GM12878 (cell line): ENCODE measurements around the gene CELF2. TPM values are rescaled to one million over a fixed set of nuclear protein-coding genes. Genes with fewer than 3 reads are reported as not detected.

Experiments
- ATAC-seq: fragments of 200-7000 bp; cut with Tn5 transposase; 3 replicates; pipeline ENCODE4 v1.9.1; 2020; ENCODE audit warnings: mild to moderate bottlenecking, moderate library complexity
- BruUV-seq: library from RNA; stranded (reverse); fragments of 400-500 nt; replicated peaks from 2 replicates; lab custom pipeline; 2021; lab: Mats Ljungman, UMichigan
- CTCF ChIA-PET: fragments of 300-600 bp; sonication (Branson Sonifier 250); formaldehyde crosslinking; extraction: SDS; loops from one replicate; lab custom pipeline; 2021; ENCODE audit warnings: inconsistent platforms; lab: Yijun Ruan, JAX
- POLR2A ChIA-PET: fragments of 350-600 bp; formaldehyde crosslinking; extraction: SDS; loops from one replicate; lab custom pipeline; 2021; ENCODE audit warnings: inconsistent platforms; lab: Charles Lee
- RAD21 ChIA-PET: fragments of 300-600 bp; sonication (Branson Sonifier 250); formaldehyde crosslinking; loops from one replicate; lab custom pipeline; 2023; ENCODE audit warnings: antibody characterized with exemption; ENCODE audit not compliant: unreplicated experiment; lab: Charles Lee
- SMC1A ChIA-PET: fragments of 300-600 bp; sonication (Branson Sonifier 250); formaldehyde crosslinking; loops from one replicate; lab custom pipeline; 2023; ENCODE audit not compliant: unreplicated experiment, uncharacterized antibody; lab: Charles Lee
- DNase-seq: peaks from one replicate; pipeline ENCODE4 v3.0.0-alpha.2; 2011; ENCODE audit warnings: low read depth, low spot score
- FAIRE-seq: peaks from 3 replicates; lab custom pipeline; 2011; peaks lifted over from hg19 to GRCh38; lab: Jason Lieb, UNC
- H2AFZ ChIP-seq: 2 replicates; pipeline ENCODE4 v1.6.0; 2011; ENCODE audit warnings: low read depth, low read length, control low read depth; ENCODE audit not compliant: control insufficient read depth
- H3K27ac ChIP-seq: 2 replicates; pipeline ENCODE4 v1.5.1; 2011; ENCODE audit warnings: control low read depth; ENCODE audit not compliant: control insufficient read depth, insufficient read depth
- H3K27me3 ChIP-seq, 2 experiments: replicated peaks in 1 of 2; 2 replicates each; pipeline versions ENCODE4 v1.6.0 to v1.6.1; 2011; ENCODE audit warnings: low read length in 1 of 2; ENCODE audit not compliant: control insufficient read depth in 2 of 2, insufficient read depth in 2 of 2
- H3K36me3 ChIP-seq, 2 experiments: 2 replicates each; pipeline ENCODE4 v1.5.1; 2011; ENCODE audit warnings: low read length in 1 of 2; ENCODE audit not compliant: control insufficient read depth in 2 of 2, insufficient read depth in 2 of 2
- H3K4me1 ChIP-seq: 2 replicates; pipeline ENCODE4 v1.6.1; 2011; ENCODE audit warnings: mild to moderate bottlenecking, low read length, moderate library complexity, mixed read lengths; ENCODE audit not compliant: control insufficient read depth, insufficient read depth
- H3K4me2 ChIP-seq: 2 replicates; pipeline ENCODE4 v1.6.0; 2011; ENCODE audit warnings: control low read depth; ENCODE audit not compliant: control insufficient read depth, insufficient read depth
- H3K4me3 ChIP-seq: fragments of 200-600 bp; sonication (generic); 2 replicates; pipeline ENCODE4 v1.5.1; 2016
- H3K79me2 ChIP-seq: 2 replicates; pipeline ENCODE4 v1.6.0; 2011; ENCODE audit warnings: low read length; ENCODE audit not compliant: control insufficient read depth, insufficient read depth
- H3K9ac ChIP-seq: 2 replicates; pipeline ENCODE4 v1.8.0; 2011; ENCODE audit warnings: low read length, control low read depth, mixed read lengths; ENCODE audit not compliant: control insufficient read depth, insufficient read depth
- H3K9me3 ChIP-seq: replicated peaks from 3 replicates; pipeline ENCODE4 v1.5.1; 2011; ENCODE audit warnings: mild to moderate bottlenecking, low read length; ENCODE audit not compliant: control insufficient read depth, insufficient read depth
- H4K20me1 ChIP-seq: 2 replicates; pipeline ENCODE4 v1.6.0; 2011; ENCODE audit not compliant: control insufficient read depth, insufficient read depth
- ATF2 ChIP-seq: IDR thresholded peaks from 2 replicates; pipeline ENCODE4 v1.6.1; 2012; ENCODE audit warnings: low read length, inconsistent platforms
- CHD1 ChIP-seq: IDR thresholded peaks from 2 replicates; pipeline ENCODE4 v1.6.1; 2012; ENCODE audit warnings: low read depth, low read length, improper control_type of control experiment
- CREB1 ChIP-seq: IDR thresholded peaks from 2 replicates; pipeline ENCODE4 v1.6.1; 2012; ENCODE audit warnings: low read depth, mild to moderate bottlenecking, inconsistent platforms
- HDGF ChIP-seq: fragments of 450-650 bp; IDR thresholded peaks from 2 replicates; pipeline ENCODE4 v1.6.1; 2016; ENCODE audit warnings: antibody characterized with exemption
- KLF5 ChIP-seq: fragments of 450-650 bp; IDR thresholded peaks from 2 replicates; pipeline ENCODE4 v1.6.1; 2014; ENCODE audit warnings: mild to moderate bottlenecking; ENCODE audit not compliant: partially characterized antibody
- NFIC ChIP-seq: IDR thresholded peaks from 2 replicates; pipeline ENCODE4 v1.6.1; 2012; ENCODE audit warnings: low read depth, mild to moderate bottlenecking, inconsistent platforms, low read length, moderate library complexity
- RAD51 ChIP-seq: fragments of 450-650 bp; IDR thresholded peaks from 2 replicates; pipeline ENCODE4 v1.6.1; 2016; ENCODE audit warnings: moderate library complexity, mild to moderate bottlenecking, inconsistent platforms
- RELA ChIP-seq: fragments of 450-650 bp; IDR thresholded peaks from 2 replicates; pipeline ENCODE4 v1.8.0; 2014; ENCODE audit warnings: borderline replicate concordance; ENCODE audit not compliant: partially characterized antibody
- SRF ChIP-seq, 2 experiments: IDR thresholded peaks; 2 replicates each; pipeline ENCODE4 v1.6.1; 2011; ENCODE audit warnings: low read depth in 2 of 2, low read length in 2 of 2, mild to moderate bottlenecking in 1 of 2, moderate library complexity in 1 of 2
- ZNF384 ChIP-seq: IDR thresholded peaks from 2 replicates; pipeline ENCODE4 v1.6.1; 2012; ENCODE audit warnings: low read depth, mild to moderate bottlenecking, low read length, improper control_type of control experiment, borderline replicate concordance
- WGBS: methylation state at CpG from one replicate; pipeline ENCODE4 v1.1.6; 2016; ENCODE audit warnings: low lambda C conversion rate; ENCODE audit not compliant: insufficient replicate concordance, insufficient coverage; ENCODE audit errors: missing lambda C conversion rate; 5-methylcytosine and 5-hydroxymethylcytosine counted together
- in situ Hi-C: fragments of 300-500 bp; cut with MboI; formaldehyde crosslinking; loops from 9 replicates; pipeline ENCODE4 v1.14.3; 2018; ENCODE audit warnings: mixed read lengths
- intact Hi-C: fragments of 100-400 bp; cut with micrococcal nuclease; formaldehyde crosslinking; loops from one replicate; pipeline ENCODE4 v1.14.2; 2022; ENCODE audit not compliant: unreplicated experiment
- polyA plus RNA-seq, 11 experiments: library from polyadenylated mRNA; depleted of rRNA in 4 of 11; unstranded in 6 of 11; stranded (reverse) in 5 of 11; fragments of >200 nt; fragmentation: Nextera tagmentation in 4 of 11; fragmentation: Illumina TruSeq in 1 of 11; extraction: Ambion mirVana in 4 of 11; extraction: Trizol in 1 of 11; gene quantifications; 1 replicate in 1 of 11; 2 replicates in 10 of 11; pipeline versions ENCODE4 v1.2.1 to v1.2.3, GENCODE V29; 2011 to 2016; ENCODE audit warnings: inconsistent platforms in 2 of 11, missing spikeins in 2 of 11, low read depth in 1 of 11
- total RNA-seq, 4 experiments: library from RNA; depleted of rRNA in 3 of 4; stranded (reverse); fragments of >200 nt in 3 of 4; fragmentation: Illumina TruSeq in 1 of 4; extraction: Trizol in 1 of 4; gene quantifications; 2 replicates each; pipeline versions ENCODE4 v1.2.1 to v1.2.3, GENCODE V29; 2013 to 2021
- TF ChIP-seq, protein P1 (sequence below): IDR thresholded peaks from 2 replicates; pipeline ENCODE4 v1.6.1; 2011; ENCODE audit warnings: low read depth, low read length, improper control_type of control experiment, borderline replicate concordance

CELF2 gene
- total and polyA plus RNA-seq, 10 of the 15 experiments (the other 5 are each of a cell fraction or from before 2014, with no cell fraction given), result 20.8 to 129 (median 86.3) TPM

GRCh38 chr10:11195623-11196022 is 178.0 kb downstream of the CELF2 start:
- peaks cover 11% of the 10 kb centered on the region for H4K20me1 ChIP-seq
- CTCF ChIA-PET, result interaction anchor here (1.0 to 2.5 kb wide), 5 partner anchors 17 to 74 kb away, joined by 3 to 7 read pairs (median 4); no protein-coding TSS in a partner anchor
- RAD21 ChIA-PET, result interaction anchor here (2.0 kb wide), 1 partner anchor 17 kb away, joined by 9 read pairs; no protein-coding TSS in a partner anchor
- no TSS peak for BruUV-seq
- ATAC-seq (no peak), DNase-seq (no peak), FAIRE-seq (no peak)
- SMC1A ChIA-PET, result interaction anchor here (0.6 to 2.7 kb wide), 8 partner anchors 13 to 84 kb away, joined by 3 to 17 read pairs (median 5); no protein-coding TSS in a partner anchor
- no peak overlapping the region for H3K4me3 ChIP-seq
- H3K79me2 ChIP-seq, result peaks cover 94% of the 10 kb centered on the region
- 76% methylated on average over 7 of the region's 7 CpGs for WGBS
- peak overlapping the region; percentile 43; the same call in 1 of the 2 replicates for H3K27ac ChIP-seq
- no peaks in the 10 kb centered on the region for H3K27me3 ChIP-seq
- POLR2A ChIA-PET, result interaction anchor here (1.0 to 1.3 kb wide), 2 partner anchors 33 to 48 kb away, joined by 3 to 7 read pairs; no protein-coding TSS in a partner anchor
- H3K4me1 ChIP-seq, result peaks cover 82% of the 10 kb centered on the region
- peaks cover 25 to 47% of the 10 kb centered on the region in 2 experiments for H3K36me3 ChIP-seq
- TF ChIP-seq ZNF384 (0 out of 2 replicates have a peak, but pooled peaks have one; percentile 15), SRF (IDR thresholded peaks at IDR 0.05; ENCODE audit: low read depth in 2 of 2, low read length in 2 of 2) (no peak), HDGF (0 out of 2 replicates have a peak, but pooled peaks have one; percentile 2)
- TF ChIP-seq, all 136 proteins: peak for 2
- peak overlapping the region; percentile 21 for H3K4me2 ChIP-seq
- H3K9me3 ChIP-seq, result no peaks in the 10 kb centered on the region
- H3K9ac ChIP-seq, result no peak overlapping the region
- H2AFZ ChIP-seq, result no peak overlapping the region
- intact Hi-C loops (loop anchor here (2.0 kb wide), 3 partner anchors 17 to 75 kb away; no protein-coding TSS in a partner anchor), in situ Hi-C loops (no loop called here)

DNA sequence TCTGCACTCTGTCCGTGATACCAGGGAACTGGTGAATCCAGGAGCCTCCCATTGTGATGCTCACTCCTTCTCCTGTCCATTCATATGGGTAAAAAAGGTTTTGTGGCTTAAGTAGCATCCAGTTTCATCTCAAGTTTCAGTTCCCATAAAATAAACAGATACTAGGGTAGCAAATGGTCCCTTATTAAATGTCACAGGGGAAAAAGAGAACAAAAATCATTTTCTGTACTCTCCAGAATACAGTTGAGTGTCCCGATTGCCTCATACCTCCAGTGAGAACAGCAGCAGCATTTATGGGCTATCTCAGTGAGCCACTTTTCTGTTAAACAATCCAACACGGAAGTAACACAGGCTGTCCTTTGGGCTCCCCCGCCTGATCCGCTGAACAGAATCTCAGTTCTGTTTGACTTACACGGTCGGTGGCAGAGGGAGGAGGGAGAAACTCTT is 179.6 kb downstream of the CELF2 start:
- H3K4me3 ChIP-seq, result no peak overlapping the region
- no peaks in the 10 kb centered on the region for H3K27me3 ChIP-seq
- CTCF ChIA-PET, result interaction anchor here (1.2 to 2.7 kb wide), 5 partner anchors 12 to 73 kb away, joined by 3 to 10 read pairs (median 6); no protein-coding TSS in a partner anchor
- no peak overlapping the region for H2AFZ ChIP-seq
- peaks cover 84% of the 10 kb centered on the region for H3K4me1 ChIP-seq
- RAD21 ChIA-PET, result interaction anchor here (1.1 to 2.8 kb wide), 7 partner anchors 13 to 45 kb away, joined by 3 to 20 read pairs (median 6); no protein-coding TSS in a partner anchor
- H4K20me1 ChIP-seq, result peaks cover 7% of the 10 kb centered on the region
- H3K36me3 ChIP-seq, result peaks cover 26 to 50% of the 10 kb centered on the region in 2 experiments
- SMC1A ChIA-PET, result interaction anchor here (0.9 to 4.5 kb wide), 12 partner anchors 10 to 72 kb away, joined by 3 to 25 read pairs (median 6); no protein-coding TSS in a partner anchor
- in situ Hi-C loops, result no loop called here
- no peaks in the 10 kb centered on the region; the same call in 1 of the 3 replicates for H3K9me3 ChIP-seq
- H3K27ac ChIP-seq, result peak overlapping the region; percentile 63
- ATAC-seq (peak; percentile 85), DNase-seq (peak; percentile 79), FAIRE-seq (no peak)
- H3K79me2 ChIP-seq, result peaks cover 94% of the 10 kb centered on the region
- H3K4me2 ChIP-seq, result peak overlapping the region; percentile 72
- intact Hi-C loops, result loop anchor here (1.0 to 2.0 kb wide), 4 partner anchors 12 to 74 kb away; no protein-coding TSS in a partner anchor
- 1% methylated on average over 7 of the region's 7 CpGs for WGBS
- peak overlapping the region; percentile 28 for H3K9ac ChIP-seq
- no TSS peak for BruUV-seq
- POLR2A ChIA-PET, result interaction anchor here (0.8 to 1.7 kb wide), 7 partner anchors 10 to 33 kb away, joined by 3 to 9 read pairs (median 4); no protein-coding TSS in a partner anchor
- no peak for TF ChIP-seq CHD1
- TF ChIP-seq, protein P1, sequence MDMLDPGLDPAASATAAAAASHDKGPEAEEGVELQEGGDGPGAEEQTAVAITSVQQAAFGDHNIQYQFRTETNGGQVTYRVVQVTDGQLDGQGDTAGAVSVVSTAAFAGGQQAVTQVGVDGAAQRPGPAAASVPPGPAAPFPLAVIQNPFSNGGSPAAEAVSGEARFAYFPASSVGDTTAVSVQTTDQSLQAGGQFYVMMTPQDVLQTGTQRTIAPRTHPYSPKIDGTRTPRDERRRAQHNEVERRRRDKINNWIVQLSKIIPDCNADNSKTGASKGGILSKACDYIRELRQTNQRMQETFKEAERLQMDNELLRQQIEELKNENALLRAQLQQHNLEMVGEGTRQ, result no peak
- peak; percentile 91 for TF ChIP-seq NFIC
- peak; percentile 92 for TF ChIP-seq ATF2
- TF ChIP-seq RAD51, result no peak
- no peak for TF ChIP-seq KLF5
- peak; percentile 53; the same call in 1 of the 2 replicates for TF ChIP-seq CREB1
- no peak for TF ChIP-seq RELA
